SK-N-MC (cell line): ENCODE measurements around the gene DISC1.
"Not testable (repeated sequence)": the region's sequence is repeated elsewhere in the genome, so short reads cannot be mapped to it uniquely, and the experiment has no call there.

Experiments
- DNase-seq: peaks from one replicate; pipeline ENCODE4 v3.0.0-alpha.2; 2011; ENCODE audit warnings: low read depth, low spot score
- H3K27ac ChIP-seq: fragments of 200-600 bp; sonication (generic); 2 replicates; pipeline ENCODE4 v1.5.1; 2016; ENCODE audit warnings: mixed run types
- H3K36me3 ChIP-seq: fragments of 200-600 bp; sonication (generic); 2 replicates; pipeline ENCODE4 v1.6.1; 2017; ENCODE audit warnings: antibody characterized with exemption, low read length, mixed read lengths; ENCODE audit not compliant: insufficient read depth
- H3K4me3 ChIP-seq: fragments of 200-600 bp; sonication (generic); 2 replicates; pipeline ENCODE4 v1.5.1; 2016
- H3K9ac ChIP-seq: fragments of 200-600 bp; sonication (generic); 2 replicates; pipeline ENCODE4 v1.8.0; 2017; ENCODE audit warnings: mixed run types, mixed read lengths; ENCODE audit not compliant: insufficient read length
- H3K9me3 ChIP-seq: fragments of 200-600 bp; sonication (generic); 2 replicates; pipeline ENCODE4 v1.6.1; 2017; ENCODE audit warnings: low read depth, mild to moderate bottlenecking, antibody characterized with exemption, low read length, moderate library complexity, mixed read lengths
- EZH2 ChIP-seq: fragments of 200-600 bp; sonication (generic); IDR thresholded peaks from one replicate; pipeline ENCODE4 v1.6.1; 2017; ENCODE audit warnings: antibody characterized with exemption
- FOXP2 ChIP-seq: optimal IDR thresholded peaks from 2 replicates; pipeline ENCODE3; 2011; ENCODE audit warnings: mild to moderate bottlenecking, moderate library complexity; ENCODE audit not compliant: insufficient read depth; ENCODE audit errors: extremely low read length, control extremely low read depth
- POLR2AphosphoS5 ChIP-seq: IDR thresholded peaks from 2 replicates; pipeline ENCODE4 v1.6.1; 2012; ENCODE audit warnings: mild to moderate bottlenecking, low read depth, low read length, borderline replicate concordance

The DISC1 gene

DNA sequence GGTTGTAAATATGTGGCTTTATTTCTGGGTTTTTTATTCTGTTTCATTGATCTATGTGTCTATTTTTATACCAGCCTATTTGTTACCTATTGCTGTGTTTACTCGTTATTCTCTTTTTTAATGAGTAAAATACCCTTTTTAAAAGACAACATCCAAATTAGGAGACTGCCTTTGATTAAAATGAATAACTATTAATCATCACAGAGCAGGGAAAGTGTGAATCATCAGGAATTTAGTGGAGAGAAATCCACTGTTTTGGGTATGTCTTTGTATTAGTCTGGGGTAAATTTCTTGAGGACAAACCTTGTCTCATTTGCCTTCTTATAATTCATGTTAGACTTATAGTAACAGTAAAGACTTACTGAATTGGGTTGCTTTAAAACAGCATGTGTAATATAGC lies 12.1 kb downstream of the DISC1 start:
- DNase-seq = no peak
- TF ChIP-seq FOXP2 (no peak), EZH2 (no peak), POLR2AphosphoS5 (no peak)
- Histone ChIP-seq H3K9me3 (no peaks in the 10 kb centered on the region), H3K36me3 (no peaks in the 10 kb centered on the region), H3K27ac (no peak overlapping the region), H3K4me3 (no peak overlapping the region), H3K9ac (no peak overlapping the region)

DNA sequence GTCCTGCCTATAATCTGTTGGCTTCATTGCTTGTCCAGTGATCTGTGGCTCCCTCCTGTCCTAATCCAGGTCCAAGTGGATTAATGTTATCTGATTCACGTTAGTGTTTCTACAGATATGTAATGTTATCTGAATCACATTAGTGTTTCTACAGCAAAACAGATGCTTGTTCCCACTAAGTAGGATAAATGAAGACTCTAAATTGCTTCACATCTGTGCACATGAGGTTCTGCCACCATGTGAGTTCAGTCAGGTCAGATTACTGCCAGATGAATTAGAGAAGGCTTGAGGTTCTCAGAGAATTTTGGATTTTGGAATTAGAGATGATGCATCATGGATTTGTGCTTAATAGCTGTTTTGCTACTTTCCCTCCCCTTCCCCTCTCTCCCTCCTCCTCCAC lies 13.2 kb downstream of the DISC1 start:
- Histone ChIP-seq H3K4me3 (no peak overlapping the region), H3K27ac (no peak overlapping the region), H3K36me3 (no peaks in the 10 kb centered on the region), H3K9ac (no peak overlapping the region), H3K9me3 (no peaks in the 10 kb centered on the region)
- DNase-seq = no peak
- no peak for TF ChIP-seq POLR2AphosphoS5
- TF ChIP-seq EZH2 = no peak
- no peak for TF ChIP-seq FOXP2

DNA sequence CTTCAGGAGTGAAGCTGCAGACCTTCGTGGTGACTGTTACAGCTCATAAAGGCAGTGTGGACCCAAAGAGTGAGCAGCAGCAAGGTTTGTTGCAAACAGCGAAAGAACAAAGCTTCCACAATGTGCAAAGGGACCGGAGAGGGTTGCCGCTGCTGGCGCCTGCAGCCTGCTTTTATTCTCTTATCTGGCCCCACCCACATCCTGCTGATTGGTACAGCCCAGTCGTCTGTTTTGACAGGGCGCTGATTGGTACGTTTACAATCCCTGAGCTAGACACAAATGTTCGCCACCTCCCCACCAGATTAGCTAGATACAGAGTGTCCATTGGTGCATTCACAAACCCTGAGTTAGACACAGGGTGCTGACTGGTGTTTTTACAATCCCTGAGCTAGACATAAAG lies 14.9 kb downstream of the DISC1 start:
- not testable (repeated sequence) for H3K36me3 ChIP-seq, H3K4me3 ChIP-seq, H3K27ac ChIP-seq, H3K9ac ChIP-seq, H3K9me3 ChIP-seq, DNase-seq

DNA sequence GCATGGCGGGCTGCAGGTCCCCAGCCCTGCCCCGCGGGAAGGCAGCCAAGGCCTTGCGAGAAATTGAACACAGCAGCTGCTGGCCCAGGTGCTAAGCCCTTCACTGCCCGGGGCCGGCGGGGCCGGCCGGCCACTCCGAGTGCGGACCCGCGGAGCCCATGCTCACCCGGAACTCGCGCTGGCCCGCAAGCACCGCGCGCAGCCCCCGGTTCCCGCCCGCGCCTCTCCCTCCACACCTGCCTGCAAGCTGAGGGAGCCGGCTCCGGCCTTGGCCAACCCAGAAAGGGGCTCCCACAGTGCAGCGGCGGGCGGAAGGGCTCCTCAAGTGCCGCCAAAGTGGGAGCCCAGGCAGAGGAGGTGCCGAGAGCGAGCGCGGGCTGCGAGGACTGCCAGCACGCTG lies 15.5 kb downstream of the DISC1 start:
- not testable (repeated sequence) for H3K27ac ChIP-seq, H3K9me3 ChIP-seq, H3K36me3 ChIP-seq, H3K4me3 ChIP-seq, DNase-seq, H3K9ac ChIP-seq

DNA sequence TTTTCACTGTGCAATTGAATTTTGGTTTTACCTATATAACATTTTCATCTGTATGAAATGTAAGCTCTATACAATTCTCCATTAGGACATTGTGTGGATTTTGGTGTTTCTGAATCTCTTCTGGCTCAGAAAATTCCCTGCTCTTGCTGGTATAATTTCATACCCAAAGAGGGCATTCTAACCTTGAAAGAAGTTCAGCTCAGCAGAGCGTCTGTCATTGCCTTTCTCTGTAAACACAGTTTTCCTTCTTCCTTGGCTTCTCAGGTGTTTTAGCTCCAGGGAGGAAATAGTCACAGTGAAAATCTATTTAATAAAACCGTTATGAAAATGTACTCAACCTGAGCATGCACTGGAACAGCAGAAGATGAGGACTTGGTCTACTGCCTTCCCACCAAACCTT lies 16.0 kb downstream of the DISC1 start:
- Histone ChIP-seq H3K4me3 (no peak overlapping the region), H3K9ac (no peak overlapping the region), H3K27ac (no peak overlapping the region), H3K36me3 (no peaks in the 10 kb centered on the region), H3K9me3 (no peaks in the 10 kb centered on the region)
- TF ChIP-seq POLR2AphosphoS5 (no peak), FOXP2 (no peak), EZH2 (no peak)
- DNase-seq = no peak

DNA sequence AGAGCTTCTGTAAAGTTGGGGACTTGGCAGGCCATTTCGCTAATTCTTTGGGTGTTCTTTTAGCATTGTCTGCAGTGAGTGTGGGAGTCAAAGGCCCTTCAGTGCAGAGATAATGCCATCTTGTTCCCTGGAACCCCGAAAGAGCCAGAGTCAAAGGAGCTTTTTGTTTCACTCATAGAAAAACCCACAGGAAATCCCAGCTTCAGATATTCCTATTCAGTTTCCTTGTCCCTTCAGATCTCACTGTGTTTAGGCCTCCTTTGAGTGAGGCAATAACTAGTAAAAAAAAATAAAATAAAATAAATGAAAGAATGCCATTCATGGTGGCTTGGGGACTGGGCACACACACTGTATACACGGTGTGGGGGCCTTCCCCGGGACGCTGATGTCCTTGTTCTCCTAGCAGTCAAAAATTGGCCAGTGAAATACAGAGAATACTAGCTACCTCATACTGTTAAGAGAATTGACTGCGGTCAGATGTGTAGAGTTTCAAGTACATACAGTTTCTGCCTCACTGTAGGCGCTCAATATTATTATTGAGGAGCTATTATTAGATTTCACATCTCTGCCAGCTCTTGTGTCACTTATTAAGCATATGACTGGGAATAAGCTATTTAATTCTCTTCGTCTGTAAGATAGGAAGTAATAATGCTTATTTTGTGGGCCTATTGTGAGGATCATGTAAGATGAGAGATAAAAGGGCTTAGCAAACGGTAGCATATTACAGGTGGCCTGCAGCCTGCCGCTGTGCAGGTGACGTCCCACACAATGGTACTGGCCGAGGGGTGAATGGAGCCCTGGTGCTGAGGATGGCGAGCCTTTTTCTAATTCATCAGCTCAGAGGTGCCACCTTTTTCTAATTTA lies 16.7 kb downstream of the DISC1 start:
- no peak overlapping the region for H3K27ac ChIP-seq
- H3K9me3 ChIP-seq = no peaks in the 10 kb centered on the region
- H3K9ac ChIP-seq = no peak overlapping the region
- no peak overlapping the region for H3K4me3 ChIP-seq
- no peak for TF ChIP-seq POLR2AphosphoS5
- no peaks in the 10 kb centered on the region for H3K36me3 ChIP-seq
- DNase-seq = no peak

DNA sequence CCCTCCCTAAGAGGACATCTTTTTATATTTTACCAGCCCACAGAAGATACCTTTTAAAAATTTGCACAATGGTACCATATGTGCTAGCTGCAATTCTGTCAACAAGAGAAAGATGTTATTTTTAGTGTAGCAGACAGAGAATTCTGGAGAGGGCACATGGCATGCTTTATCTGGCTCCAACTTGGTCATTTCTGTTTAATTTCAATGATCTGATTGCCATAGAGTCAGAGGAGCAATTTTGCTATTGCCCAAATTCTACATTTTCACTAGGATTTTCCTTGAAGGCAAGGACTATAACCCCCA lies 17.3 kb downstream of the DISC1 start:
- no peaks in the 10 kb centered on the region for H3K9me3 ChIP-seq
- no peak overlapping the region for H3K27ac ChIP-seq
- no peak for TF ChIP-seq FOXP2
- no peak for TF ChIP-seq EZH2
- no peak for TF ChIP-seq POLR2AphosphoS5
- H3K9ac ChIP-seq = no peak overlapping the region
- no peak for DNase-seq
- no peaks in the 10 kb centered on the region for H3K36me3 ChIP-seq
- no peak overlapping the region for H3K4me3 ChIP-seq

DNA sequence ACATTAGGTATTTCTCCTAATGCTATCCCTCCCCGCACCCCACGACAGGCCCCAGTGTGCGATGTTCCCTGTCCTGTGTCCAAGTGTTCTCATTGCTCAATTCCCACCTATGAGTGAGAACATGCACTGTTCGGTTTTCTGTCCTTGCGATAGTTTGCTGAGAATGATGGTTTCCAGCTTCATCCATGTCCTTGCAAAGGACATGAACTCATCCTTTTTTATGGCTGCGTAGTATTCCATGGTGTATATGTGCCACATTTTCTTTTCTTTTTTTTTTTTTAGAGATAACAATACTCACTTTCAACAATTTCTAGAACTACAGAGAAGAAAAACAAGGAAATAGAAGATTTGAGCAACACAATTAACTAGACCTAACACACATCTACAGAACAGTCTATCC lies 19.0 kb downstream of the DISC1 start:
- H3K9me3 ChIP-seq, H3K4me3 ChIP-seq, H3K9ac ChIP-seq, H3K36me3 ChIP-seq, H3K27ac ChIP-seq, DNase-seq: not testable (repeated sequence)

DNA sequence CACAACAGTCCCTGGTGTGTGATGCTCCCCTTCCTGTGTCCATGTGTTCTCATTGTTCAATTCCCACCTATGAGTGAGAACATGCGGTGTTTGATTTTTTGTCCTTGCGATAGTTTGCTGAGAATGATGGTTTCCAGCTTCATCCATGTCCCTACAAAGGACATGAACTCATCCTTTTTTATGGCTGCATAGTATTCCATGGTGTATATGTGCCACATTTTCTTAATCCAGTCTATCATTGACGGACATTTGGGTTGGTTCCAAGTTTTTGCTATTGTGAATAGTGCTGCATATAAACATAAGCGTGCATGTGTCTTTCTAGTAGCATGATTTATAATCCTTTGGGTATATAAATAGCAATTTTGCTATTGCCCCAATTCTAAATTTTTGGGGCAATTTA lies 19.6 kb downstream of the DISC1 start:
- not testable (repeated sequence) for H3K9ac ChIP-seq, DNase-seq, H3K36me3 ChIP-seq, H3K27ac ChIP-seq, H3K9me3 ChIP-seq, H3K4me3 ChIP-seq

DNA sequence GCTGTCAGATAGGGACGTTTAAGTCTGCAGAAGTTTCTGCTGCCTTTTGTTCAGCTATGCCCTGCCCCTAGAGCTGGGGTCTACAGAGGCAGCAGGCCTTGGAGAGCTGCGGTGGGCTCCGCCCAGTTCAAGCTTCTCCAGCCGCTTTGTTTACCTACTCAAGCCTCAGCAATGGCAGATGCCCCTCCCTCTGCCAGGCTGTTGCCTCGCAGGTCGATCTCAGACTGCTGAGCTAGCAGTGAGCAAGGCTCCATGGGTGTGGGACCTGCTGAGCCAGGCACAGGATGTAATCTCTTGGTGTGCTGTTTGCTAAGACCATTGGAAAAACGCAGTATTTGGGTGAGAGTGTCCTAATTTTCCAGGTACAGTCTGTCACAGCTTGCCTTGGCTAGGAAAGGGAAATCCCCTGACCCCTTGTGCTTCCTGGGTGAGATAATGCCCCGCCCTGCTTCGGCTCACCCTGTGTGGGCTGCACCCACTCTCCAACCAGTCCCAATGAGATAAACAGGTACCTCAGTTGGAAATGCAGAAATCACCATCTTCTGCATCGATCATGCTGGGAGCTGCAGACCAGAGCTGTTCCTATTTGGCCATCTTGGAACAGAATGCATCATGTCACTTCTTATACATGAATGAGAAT lies 25.2 kb downstream of the DISC1 start:
- DNase-seq, H3K27ac ChIP-seq, H3K4me3 ChIP-seq, H3K9me3 ChIP-seq, H3K9ac ChIP-seq, H3K36me3 ChIP-seq: not testable (repeated sequence)
